HFFc6 (cell line): ENCODE results near the gene FDXR. TPM values are rescaled to one million over a fixed set of nuclear protein-coding genes. Genes with fewer than 3 reads are reported as not detected.

Source experiments
- DNase-seq: peaks from one replicate; pipeline ENCODE4 v3.0.0-alpha.2; 2018
- H3K27ac Mint-ChIP-seq: 2 replicates; pipeline ENCODE4 v1.8.0; 2020; ENCODE audit warnings: mild to moderate bottlenecking, mixed read lengths
- H3K27me3 Mint-ChIP-seq: 2 replicates; pipeline ENCODE4 v1.8.0; 2021; ENCODE audit warnings: mild to moderate bottlenecking, moderate library complexity, mixed read lengths; ENCODE audit not compliant: insufficient read depth
- H3K36me3 Mint-ChIP-seq: 2 replicates; pipeline ENCODE4 v1.8.0; 2021; ENCODE audit warnings: low read depth, mixed read lengths
- H3K4me1 Mint-ChIP-seq: 2 replicates; pipeline ENCODE4 v1.8.0; 2020; ENCODE audit warnings: low read depth, mixed read lengths
- H3K4me3 Mint-ChIP-seq: 2 replicates; pipeline ENCODE4 v1.8.0; 2020; ENCODE audit warnings: mild to moderate bottlenecking, moderate library complexity, mixed read lengths
- H3K9me3 Mint-ChIP-seq: 2 replicates; pipeline ENCODE4 v1.8.0; 2020; ENCODE audit warnings: mild to moderate bottlenecking, mixed read lengths
- total RNA-seq, 6 experiments: library from RNA; stranded (reverse); fragmentation: NEBNext Ultra II Directional; extraction: Animal tissue kit (Norgen Biotek cat#: 25700); gene quantifications; 2 replicates in 1 of 6; 3 replicates in 5 of 6; pipeline ENCODE4 v1.2.3, GENCODE V29; 2021
- TF ChIP-seq, protein P1 (sequence below): fragments of 200-600 bp; sonication (generic); IDR thresholded peaks from 2 replicates; pipeline ENCODE4 v1.5.0; 2021; ENCODE audit warnings: antibody characterized with exemption, mild to moderate bottlenecking

The FDXR gene
- total RNA-seq, 6 experiments from 2014 or later: 25.5 to 35.5 (median 33.9) TPM

GRCh38 chr17:74850914-74851313, 21.9 kb downstream of the FDXR start:
- TF ChIP-seq, protein P1, sequence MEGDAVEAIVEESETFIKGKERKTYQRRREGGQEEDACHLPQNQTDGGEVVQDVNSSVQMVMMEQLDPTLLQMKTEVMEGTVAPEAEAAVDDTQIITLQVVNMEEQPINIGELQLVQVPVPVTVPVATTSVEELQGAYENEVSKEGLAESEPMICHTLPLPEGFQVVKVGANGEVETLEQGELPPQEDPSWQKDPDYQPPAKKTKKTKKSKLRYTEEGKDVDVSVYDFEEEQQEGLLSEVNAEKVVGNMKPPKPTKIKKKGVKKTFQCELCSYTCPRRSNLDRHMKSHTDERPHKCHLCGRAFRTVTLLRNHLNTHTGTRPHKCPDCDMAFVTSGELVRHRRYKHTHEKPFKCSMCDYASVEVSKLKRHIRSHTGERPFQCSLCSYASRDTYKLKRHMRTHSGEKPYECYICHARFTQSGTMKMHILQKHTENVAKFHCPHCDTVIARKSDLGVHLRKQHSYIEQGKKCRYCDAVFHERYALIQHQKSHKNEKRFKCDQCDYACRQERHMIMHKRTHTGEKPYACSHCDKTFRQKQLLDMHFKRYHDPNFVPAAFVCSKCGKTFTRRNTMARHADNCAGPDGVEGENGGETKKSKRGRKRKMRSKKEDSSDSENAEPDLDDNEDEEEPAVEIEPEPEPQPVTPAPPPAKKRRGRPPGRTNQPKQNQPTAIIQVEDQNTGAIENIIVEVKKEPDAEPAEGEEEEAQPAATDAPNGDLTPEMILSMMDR: no peak
- DNase-seq: no peak
- Mint-ChIP-seq H3K36me3 (no peaks in the 10 kb centered on the region), H3K4me3 (no peak overlapping the region), H3K27ac (no peak overlapping the region), H3K27me3 (peaks cover 37% of the 10 kb centered on the region), H3K4me1 (no peaks in the 10 kb centered on the region), H3K9me3 (no peaks in the 10 kb centered on the region)

DNA sequence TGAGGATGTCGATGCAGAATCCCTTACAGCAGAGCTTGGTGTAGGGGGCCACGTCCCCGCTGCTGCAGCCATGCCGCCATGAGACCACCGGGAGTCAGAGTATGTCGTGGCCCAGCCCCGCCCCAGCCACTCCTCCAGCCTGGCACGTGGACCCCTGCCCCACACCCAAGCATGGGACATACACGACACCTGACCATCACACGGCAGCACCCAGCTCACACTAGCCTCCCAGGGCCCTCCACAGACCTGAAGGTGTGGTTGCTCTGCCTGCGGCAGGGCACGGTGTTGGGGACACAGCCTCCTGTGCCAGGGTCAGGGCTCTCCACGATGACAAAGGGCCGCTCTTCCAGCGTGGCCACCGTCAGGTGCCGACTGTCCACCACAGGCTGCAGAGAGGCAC, 22.5 kb downstream of the FDXR start:
- H3K4me1 Mint-ChIP-seq: no peaks in the 10 kb centered on the region
- no peak overlapping the region for H3K27ac Mint-ChIP-seq
- H3K9me3 Mint-ChIP-seq: no peaks in the 10 kb centered on the region
- H3K27me3 Mint-ChIP-seq: peaks cover 31% of the 10 kb centered on the region
- TF ChIP-seq, protein P1: no peak
- DNase-seq: no peak
- no peaks in the 10 kb centered on the region for H3K36me3 Mint-ChIP-seq
- no peak overlapping the region for H3K4me3 Mint-ChIP-seq

DNA sequence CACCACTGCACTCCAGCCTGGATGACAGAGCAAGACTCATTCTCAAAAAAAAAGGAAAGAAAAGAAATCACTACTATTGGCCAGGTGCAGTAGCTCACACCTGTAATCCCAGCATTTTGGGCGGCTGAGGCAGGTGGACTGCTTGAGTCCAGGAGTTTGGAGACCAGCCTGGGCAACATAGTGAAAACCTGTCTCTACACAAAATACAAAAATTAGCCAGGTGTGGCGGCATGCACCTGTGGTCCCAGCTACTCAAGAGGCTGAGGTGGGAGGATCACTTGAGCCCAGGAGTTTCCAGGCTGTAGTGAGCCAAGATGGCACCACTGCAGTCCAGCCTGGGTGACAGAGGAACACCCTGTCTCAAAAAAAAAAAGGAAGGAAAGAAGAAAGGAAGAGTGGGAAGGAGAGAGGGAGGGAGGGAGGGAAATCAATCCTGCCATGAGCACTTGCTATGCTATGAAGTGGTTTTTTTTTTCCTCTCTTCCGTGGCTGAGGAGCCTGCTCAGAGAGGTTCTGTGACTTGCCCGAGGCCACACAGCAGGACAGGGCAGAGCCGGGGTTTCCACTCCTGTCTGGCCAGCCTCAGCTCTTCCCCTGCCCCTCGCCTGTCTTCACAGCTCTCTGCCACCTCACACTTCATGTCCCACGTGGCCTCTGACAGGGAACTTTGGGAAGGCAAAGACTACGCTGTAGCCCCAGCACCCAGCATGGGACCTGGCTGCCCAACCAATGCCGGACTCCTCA, 24.0 kb downstream of the FDXR start:
- Mint-ChIP-seq H3K27me3 (peaks cover 23% of the 10 kb centered on the region), H3K9me3 (no peaks in the 10 kb centered on the region), H3K4me3 (no peak overlapping the region), H3K4me1 (no peaks in the 10 kb centered on the region), H3K27ac (no peak overlapping the region), H3K36me3 (no peaks in the 10 kb centered on the region)
- DNase-seq: no peak
- TF ChIP-seq, protein P1: no peak

DNA sequence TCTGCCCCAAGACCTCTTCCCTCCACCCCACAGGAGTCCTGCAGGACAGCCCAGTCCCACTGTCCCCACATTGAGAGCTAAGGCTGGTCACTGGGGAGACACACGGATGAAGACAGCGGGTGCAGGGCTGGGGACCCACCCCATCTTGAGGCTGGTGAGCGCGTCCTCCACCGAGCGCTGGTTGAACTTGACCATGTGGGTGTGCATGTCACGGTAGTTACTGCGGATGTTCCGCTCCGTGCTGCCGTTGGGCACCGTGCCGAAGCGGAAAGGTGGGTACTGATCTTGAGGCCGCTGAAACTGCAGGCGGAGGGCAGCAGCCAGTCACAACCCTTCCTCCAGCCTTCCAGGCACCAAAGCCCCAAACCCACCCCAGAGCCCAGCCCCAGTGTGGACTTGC, 26.2 kb downstream of the FDXR start:
- H3K4me3 Mint-ChIP-seq: no peak overlapping the region
- H3K27me3 Mint-ChIP-seq: peaks cover 13% of the 10 kb centered on the region

GRCh38 chr17:74843352-74843627, 29.5 kb downstream of the FDXR start:
- Mint-ChIP-seq H3K4me1 (peaks cover 15% of the 10 kb centered on the region), H3K27me3 (peaks cover 4% of the 10 kb centered on the region), H3K4me3 (no peak overlapping the region), H3K27ac (no peak overlapping the region), H3K9me3 (no peaks in the 10 kb centered on the region), H3K36me3 (no peaks in the 10 kb centered on the region)
- TF ChIP-seq, protein P1: no peak
- DNase-seq: no peak

More for the DNA sequence above, 26.2 kb downstream of the FDXR start:
- no peak for DNase-seq
- Mint-ChIP-seq H3K27ac (no peak overlapping the region), H3K4me1 (peaks cover 5% of the 10 kb centered on the region; the same call in 1 of the 2 replicates), H3K36me3 (no peaks in the 10 kb centered on the region), H3K9me3 (no peaks in the 10 kb centered on the region)
- TF ChIP-seq, protein P1: no peak
